Anterior cingulate cortex (tissue), 58 donors: ENCODE measurements around the gene SMARCD2.

ENCODE experiments used
- DNase-seq, 58 donors: peaks; one replicate each; lab custom pipeline; 2025; lab: John Stamatoyannopoulos, UW

SMARCD2 gene

GRCh38 chr17:63854709-63855108 lies 12.2 kb upstream of the SMARCD2 start:
- DNase-seq: no peak

GRCh38 chr17:63853260-63853659 lies 10.8 kb upstream of the SMARCD2 start:
- DNase-seq: no peak

GRCh38 chr17:63850401-63850800 lies 7.9 kb upstream of the SMARCD2 start:
- no peak for DNase-seq

GRCh38 chr17:63848834-63849689 lies 6.6 kb upstream of the SMARCD2 start:
- DNase-seq: peak; percentile 39 to 92 (median 80)

- DNase-seq: no peak
Measured at GRCh38 chr17:63847525-63848249, 5.2 kb upstream of the SMARCD2 start.

GRCh38 chr17:63845509-63845908 lies 3.0 kb upstream of the SMARCD2 start:
- DNase-seq: no peak

- no peak for DNase-seq
Measured at GRCh38 chr17:63843910-63844677, 1.6 kb upstream of the SMARCD2 start.

GRCh38 chr17:63843387-63843888 lies 953 bp upstream of the SMARCD2 start:
- peak in 8 of 58 donors; percentile 15 to 56 (median 27) for DNase-seq

GRCh38 chr17:63842173-63842539 lies 329 bp downstream of the SMARCD2 start:
- peak in 10 of 58 donors; percentile 49 to 70 (median 60) for DNase-seq

GRCh38 chr17:63841350-63842172 lies 924 bp downstream of the SMARCD2 start:
- DNase-seq: peak in 49 of 58 donors; percentile 15 to 72 (median 49)

- peak in 10 of 58 donors; percentile 11 to 45 (median 16) for DNase-seq
Measured at GRCh38 chr17:63840591-63841349, 1.7 kb downstream of the SMARCD2 start.

GRCh38 chr17:63838631-63839171 lies 3.8 kb downstream of the SMARCD2 start:
- DNase-seq: peak in 57 of 58 donors; percentile 23 to 96 (median 84)

GRCh38 chr17:63837962-63838600 lies 4.4 kb downstream of the SMARCD2 start:
- DNase-seq: peak in 2 of 58 donors; percentile 12 to 38

- DNase-seq: no peak
Measured at GRCh38 chr17:63837480-63837879, 5.0 kb downstream of the SMARCD2 start.

- DNase-seq: no peak
Measured at GRCh38 chr17:63836811-63837210, 5.7 kb downstream of the SMARCD2 start.

GRCh38 chr17:63835167-63835720 lies 7.2 kb downstream of the SMARCD2 start:
- DNase-seq: no peak

- peak in 45 of 58 donors; percentile 15 to 82 (median 46) for DNase-seq
Measured at GRCh38 chr17:63834431-63835166, 7.9 kb downstream of the SMARCD2 start.
